Measurements from ENCODE around the gene ESYT2. TPM values are rescaled to one million over a fixed set of nuclear protein-coding genes. Genes with fewer than 3 reads are reported as not detected.

The ESYT2 gene
- total RNA-seq, 1 experiment from 2014 or later: 162 TPM

DNA sequence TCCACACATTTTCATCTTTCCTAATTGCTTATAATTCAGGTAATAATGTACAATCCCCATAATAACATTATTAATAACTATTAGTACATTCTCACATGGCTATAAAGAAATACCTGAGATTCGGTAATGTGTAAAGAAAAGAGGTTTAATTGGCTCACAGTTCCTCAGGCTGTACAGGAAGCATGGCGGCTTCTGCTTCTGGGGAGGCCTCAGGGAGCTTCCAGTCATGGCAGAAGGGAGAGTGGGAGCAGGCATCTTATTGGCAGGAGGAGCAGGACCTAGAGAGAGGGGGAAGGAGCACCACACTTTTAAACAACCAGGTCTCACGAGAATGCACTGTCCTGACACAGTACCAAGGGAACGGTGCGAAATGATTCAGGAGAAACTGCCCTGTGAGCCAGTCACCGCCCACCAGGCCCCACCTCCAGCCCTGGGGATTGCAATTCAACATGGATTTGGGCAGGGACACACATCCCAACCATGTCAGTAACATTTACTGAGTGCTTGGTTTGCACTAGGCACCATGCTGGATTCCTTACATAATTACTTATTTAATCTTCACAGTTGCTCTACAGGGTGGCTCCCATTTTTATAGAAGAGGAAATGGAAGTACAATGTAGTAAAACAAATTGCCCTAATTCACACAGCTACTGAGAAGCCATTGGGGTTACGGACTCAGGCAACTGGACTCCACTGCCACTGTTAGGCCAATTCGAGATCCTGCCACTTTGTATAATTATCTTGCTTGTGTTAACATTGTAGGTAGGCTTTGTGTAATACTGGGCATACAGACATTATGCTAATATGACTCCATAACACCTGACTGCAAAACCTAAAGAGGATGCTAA lies 8.7 kb upstream of the ESYT2 start:
- POLR2A ChIA-PET (ENCODE audit: unreplicated experiment): no interaction called here

DNA sequence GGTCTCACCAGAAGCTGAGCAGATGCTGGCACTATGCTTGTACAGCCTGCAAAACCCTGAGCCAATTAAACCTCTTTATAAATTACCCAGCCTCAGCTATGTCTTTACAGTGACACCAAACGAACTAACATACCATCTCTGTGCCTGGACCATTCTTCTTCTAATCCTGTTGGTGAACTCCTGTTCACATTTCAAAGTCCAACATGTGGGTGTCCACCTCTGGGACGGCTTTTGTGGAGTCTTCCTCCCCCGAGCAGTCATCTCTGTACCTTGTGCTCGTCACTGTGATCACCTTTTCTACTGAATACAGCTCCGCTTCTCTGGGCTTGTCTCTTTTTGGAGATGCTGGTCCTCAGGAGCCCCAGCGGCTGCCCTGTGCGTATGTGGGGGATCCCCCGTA lies 7.4 kb upstream of the ESYT2 start:
- no peak overlapping the region for H3K27ac ChIP-seq
- intact Hi-C loops (cut with micrococcal nuclease; ENCODE audit: unreplicated experiment): no loop called here
- H3K36me3 ChIP-seq (ENCODE audit: low read depth): no peaks in the 10 kb centered on the region
- no peak overlapping the region for H2AFZ ChIP-seq
- POLR2A ChIA-PET (ENCODE audit: unreplicated experiment): no interaction called here
- no peaks in the 10 kb centered on the region for H3K9me2 ChIP-seq (ENCODE audit: insufficient read depth)
- no peak overlapping the region for H3K4me2 ChIP-seq
- H3K4me1 ChIP-seq (replicated peaks; ENCODE audit: insufficient read depth): no peaks in the 10 kb centered on the region
- no peak overlapping the region for H3K4me3 ChIP-seq
- no peak for DNase-seq
- H4K20me1 ChIP-seq (ENCODE audit: insufficient read depth): no peaks in the 10 kb centered on the region
- no peaks in the 10 kb centered on the region for H3F3A ChIP-seq (ENCODE audit: insufficient read depth, low read depth)
- no peak for TF ChIP-seq CTCF (conservative IDR thresholded peaks at IDR 0.05)
- no peak for TF ChIP-seq EZH2 (IDR thresholded peaks at IDR 0.05; ENCODE audit: low read depth)
- H3K9me3 ChIP-seq (ENCODE audit: insufficient read depth, low read depth): no peaks in the 10 kb centered on the region
- no TSS peak for BruUV-seq (replicated peaks)
- CTCF ChIA-PET: no interaction called here
- no peaks in the 10 kb centered on the region for H3K27me3 ChIP-seq (ENCODE audit: insufficient read depth, low read depth)
- no peaks in the 10 kb centered on the region for H3K79me2 ChIP-seq (ENCODE audit: low read depth)

More for the DNA sequence above, 8.7 kb upstream of the ESYT2 start:
- Histone ChIP-seq H3K9me3 (ENCODE audit: insufficient read depth, low read depth) (no peaks in the 10 kb centered on the region), H4K20me1 (ENCODE audit: insufficient read depth) (no peaks in the 10 kb centered on the region), H3K4me1 (replicated peaks; ENCODE audit: insufficient read depth) (no peaks in the 10 kb centered on the region), H3F3A (ENCODE audit: insufficient read depth, low read depth) (no peaks in the 10 kb centered on the region), H3K4me3 (no peak overlapping the region), H2AFZ (no peak overlapping the region), H3K9me2 (ENCODE audit: insufficient read depth) (no peaks in the 10 kb centered on the region), H3K79me2 (ENCODE audit: low read depth) (no peaks in the 10 kb centered on the region), H3K36me3 (ENCODE audit: low read depth) (no peaks in the 10 kb centered on the region), H3K27ac (no peak overlapping the region), H3K27me3 (ENCODE audit: insufficient read depth, low read depth) (no peaks in the 10 kb centered on the region), H3K4me2 (no peak overlapping the region)
- TF ChIP-seq CTCF (conservative IDR thresholded peaks at IDR 0.05) (no peak), EZH2 (IDR thresholded peaks at IDR 0.05; ENCODE audit: low read depth) (no peak)
- no peak for DNase-seq
- intact Hi-C loops (cut with micrococcal nuclease; ENCODE audit: unreplicated experiment): no loop called here
- CTCF ChIA-PET: no interaction called here
- no TSS peak for BruUV-seq (replicated peaks)

DNA sequence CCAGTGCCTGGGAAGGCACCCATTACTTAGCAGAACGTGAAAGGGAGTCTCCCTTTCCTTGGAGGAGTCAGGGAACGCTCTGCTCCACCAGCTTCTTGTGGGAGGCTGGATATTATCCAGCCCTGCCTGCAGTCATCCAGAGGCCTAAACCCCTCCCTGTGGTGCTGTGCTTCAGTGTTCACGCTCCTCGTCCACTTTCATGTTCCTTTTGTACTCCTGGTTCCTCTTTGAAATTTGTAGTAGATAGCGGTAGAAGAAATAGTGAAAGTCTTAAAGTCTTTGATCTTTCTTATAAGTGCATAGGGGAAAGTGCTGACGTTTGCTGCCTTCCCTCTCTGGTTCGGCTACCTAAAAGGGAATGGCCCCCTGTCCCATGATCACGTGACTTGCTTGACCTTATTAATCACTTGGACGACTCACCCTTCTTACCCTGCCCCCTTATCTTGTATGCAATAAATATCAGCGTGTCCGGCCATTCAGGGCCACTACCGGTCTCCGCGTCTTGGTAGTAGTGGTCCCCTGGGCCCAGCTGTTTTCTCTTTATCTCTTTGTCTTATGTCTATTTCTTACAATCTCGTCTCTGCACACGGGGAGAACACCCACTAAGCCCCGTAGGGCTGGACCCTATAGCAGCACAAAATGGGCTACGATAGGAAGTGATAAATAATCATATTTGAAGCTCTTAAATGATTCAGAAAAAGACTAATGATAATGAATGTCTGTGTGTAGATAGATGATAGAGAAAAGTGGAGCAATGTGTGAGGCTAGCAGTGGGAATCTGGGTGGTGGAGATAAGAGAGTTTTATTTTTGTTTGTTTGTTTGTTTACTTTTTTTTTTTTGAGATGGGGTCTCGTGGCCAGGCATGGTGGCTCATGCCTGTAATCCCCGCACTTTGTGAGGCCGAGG lies 5.8 kb upstream of the ESYT2 start:
- DNase-seq: no peak
- intact Hi-C loops (cut with micrococcal nuclease; ENCODE audit: unreplicated experiment): no loop called here
- Histone ChIP-seq H2AFZ (no peak overlapping the region), H3K4me1 (replicated peaks; ENCODE audit: insufficient read depth) (peaks cover 10% of the 10 kb centered on the region), H3K9me2 (ENCODE audit: insufficient read depth) (no peaks in the 10 kb centered on the region), H3K9me3 (ENCODE audit: insufficient read depth, low read depth) (no peaks in the 10 kb centered on the region), H3K27me3 (ENCODE audit: insufficient read depth, low read depth) (no peaks in the 10 kb centered on the region), H3F3A (ENCODE audit: insufficient read depth, low read depth) (peaks cover 9% of the 10 kb centered on the region; the same call in 1 of the 2 replicates), H3K36me3 (ENCODE audit: low read depth) (no peaks in the 10 kb centered on the region), H3K4me2 (no peak overlapping the region), H3K4me3 (no peak overlapping the region), H4K20me1 (ENCODE audit: insufficient read depth) (no peaks in the 10 kb centered on the region), H3K27ac (no peak overlapping the region), H3K79me2 (ENCODE audit: low read depth) (no peaks in the 10 kb centered on the region)
- ChIA-PET CTCF (no interaction called here), POLR2A (ENCODE audit: unreplicated experiment) (interaction anchor here (0.6 kb wide), 1 partner anchor 33 kb away, joined by 3 read pairs; no protein-coding TSS in a partner anchor)
- BruUV-seq (replicated peaks): no TSS peak
- TF ChIP-seq EZH2 (IDR thresholded peaks at IDR 0.05; ENCODE audit: low read depth): no peak
- no peak for TF ChIP-seq CTCF (conservative IDR thresholded peaks at IDR 0.05)
